ENCODE measurements around the gene DSP. TPM values are rescaled to one million over a fixed set of nuclear protein-coding genes. Genes with fewer than 3 reads are reported as not detected.

Gene DSP
- total and polyA plus RNA-seq, 2 experiments from 2014 or later: 16.8 to 43.7 TPM

DNA sequence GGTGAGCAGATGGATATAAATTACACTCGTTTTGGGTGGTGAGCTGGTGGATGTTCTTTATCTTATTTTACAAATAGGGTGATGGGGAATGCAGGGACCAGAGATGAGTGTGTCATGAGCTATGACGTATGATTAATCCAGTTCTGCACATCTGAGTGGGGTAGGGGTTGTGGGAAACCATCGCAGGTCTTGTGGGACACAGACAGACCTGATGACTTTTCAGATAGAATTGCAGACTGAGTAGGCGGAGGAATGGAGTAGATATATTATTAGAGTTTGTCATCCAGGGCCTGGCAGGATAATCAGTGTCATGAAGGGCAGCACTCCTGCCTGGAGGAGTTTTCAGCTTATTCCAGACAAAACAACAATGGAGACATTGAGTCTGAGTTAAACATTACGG lies 12.9 kb upstream of the DSP start (continued):
- TF ChIP-seq, protein P1, sequence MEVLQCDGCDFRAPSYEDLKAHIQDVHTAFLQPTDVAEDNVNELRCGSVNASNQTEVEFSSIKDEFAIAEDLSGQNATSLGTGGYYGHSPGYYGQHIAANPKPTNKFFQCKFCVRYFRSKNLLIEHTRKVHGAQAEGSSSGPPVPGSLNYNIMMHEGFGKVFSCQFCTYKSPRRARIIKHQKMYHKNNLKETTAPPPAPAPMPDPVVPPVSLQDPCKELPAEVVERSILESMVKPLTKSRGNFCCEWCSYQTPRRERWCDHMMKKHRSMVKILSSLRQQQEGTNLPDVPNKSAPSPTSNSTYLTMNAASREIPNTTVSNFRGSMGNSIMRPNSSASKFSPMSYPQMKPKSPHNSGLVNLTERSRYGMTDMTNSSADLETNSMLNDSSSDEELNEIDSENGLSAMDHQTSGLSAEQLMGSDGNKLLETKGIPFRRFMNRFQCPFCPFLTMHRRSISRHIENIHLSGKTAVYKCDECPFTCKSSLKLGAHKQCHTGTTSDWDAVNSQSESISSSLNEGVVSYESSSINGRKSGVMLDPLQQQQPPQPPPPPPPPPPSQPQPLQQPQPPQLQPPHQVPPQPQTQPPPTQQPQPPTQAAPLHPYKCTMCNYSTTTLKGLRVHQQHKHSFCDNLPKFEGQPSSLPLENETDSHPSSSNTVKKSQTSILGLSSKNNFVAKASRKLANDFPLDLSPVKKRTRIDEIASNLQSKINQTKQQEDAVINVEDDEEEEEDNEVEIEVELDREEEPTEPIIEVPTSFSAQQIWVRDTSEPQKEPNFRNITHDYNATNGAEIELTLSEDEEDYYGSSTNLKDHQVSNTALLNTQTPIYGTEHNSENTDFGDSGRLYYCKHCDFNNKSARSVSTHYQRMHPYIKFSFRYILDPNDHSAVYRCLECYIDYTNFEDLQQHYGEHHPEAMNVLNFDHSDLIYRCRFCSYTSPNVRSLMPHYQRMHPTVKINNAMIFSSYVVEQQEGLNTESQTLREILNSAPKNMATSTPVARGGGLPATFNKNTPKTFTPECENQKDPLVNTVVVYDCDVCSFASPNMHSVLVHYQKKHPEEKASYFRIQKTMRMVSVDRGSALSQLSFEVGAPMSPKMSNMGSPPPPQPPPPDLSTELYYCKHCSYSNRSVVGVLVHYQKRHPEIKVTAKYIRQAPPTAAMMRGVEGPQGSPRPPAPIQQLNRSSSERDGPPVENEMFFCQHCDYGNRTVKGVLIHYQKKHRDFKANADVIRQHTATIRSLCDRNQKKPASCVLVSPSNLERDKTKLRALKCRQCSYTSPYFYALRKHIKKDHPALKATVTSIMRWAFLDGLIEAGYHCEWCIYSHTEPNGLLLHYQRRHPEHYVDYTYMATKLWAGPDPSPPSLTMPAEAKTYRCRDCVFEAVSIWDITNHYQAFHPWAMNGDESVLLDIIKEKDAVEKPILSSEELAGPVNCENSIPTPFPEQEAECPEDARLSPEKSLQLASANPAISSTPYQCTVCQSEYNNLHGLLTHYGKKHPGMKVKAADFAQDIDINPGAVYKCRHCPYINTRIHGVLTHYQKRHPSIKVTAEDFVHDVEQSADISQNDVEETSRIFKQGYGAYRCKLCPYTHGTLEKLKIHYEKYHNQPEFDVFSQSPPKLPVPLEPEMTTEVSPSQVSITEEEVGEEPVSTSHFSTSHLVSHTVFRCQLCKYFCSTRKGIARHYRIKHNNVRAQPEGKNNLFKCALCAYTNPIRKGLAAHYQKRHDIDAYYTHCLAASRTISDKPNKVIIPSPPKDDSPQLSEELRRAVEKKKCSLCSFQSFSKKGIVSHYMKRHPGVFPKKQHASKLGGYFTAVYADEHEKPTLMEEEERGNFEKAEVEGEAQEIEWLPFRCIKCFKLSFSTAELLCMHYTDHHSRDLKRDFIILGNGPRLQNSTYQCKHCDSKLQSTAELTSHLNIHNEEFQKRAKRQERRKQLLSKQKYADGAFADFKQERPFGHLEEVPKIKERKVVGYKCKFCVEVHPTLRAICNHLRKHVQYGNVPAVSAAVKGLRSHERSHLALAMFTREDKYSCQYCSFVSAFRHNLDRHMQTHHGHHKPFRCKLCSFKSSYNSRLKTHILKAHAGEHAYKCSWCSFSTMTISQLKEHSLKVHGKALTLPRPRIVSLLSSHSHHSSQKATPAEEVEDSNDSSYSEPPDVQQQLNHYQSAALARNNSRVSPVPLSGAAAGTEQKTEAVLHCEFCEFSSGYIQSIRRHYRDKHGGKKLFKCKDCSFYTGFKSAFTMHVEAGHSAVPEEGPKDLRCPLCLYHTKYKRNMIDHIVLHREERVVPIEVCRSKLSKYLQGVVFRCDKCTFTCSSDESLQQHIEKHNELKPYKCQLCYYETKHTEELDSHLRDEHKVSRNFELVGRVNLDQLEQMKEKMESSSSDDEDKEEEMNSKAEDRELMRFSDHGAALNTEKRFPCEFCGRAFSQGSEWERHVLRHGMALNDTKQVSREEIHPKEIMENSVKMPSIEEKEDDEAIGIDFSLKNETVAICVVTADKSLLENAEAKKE (CRISPR knock-in tag; IDR thresholded peaks at IDR 0.05): no peak

DNA sequence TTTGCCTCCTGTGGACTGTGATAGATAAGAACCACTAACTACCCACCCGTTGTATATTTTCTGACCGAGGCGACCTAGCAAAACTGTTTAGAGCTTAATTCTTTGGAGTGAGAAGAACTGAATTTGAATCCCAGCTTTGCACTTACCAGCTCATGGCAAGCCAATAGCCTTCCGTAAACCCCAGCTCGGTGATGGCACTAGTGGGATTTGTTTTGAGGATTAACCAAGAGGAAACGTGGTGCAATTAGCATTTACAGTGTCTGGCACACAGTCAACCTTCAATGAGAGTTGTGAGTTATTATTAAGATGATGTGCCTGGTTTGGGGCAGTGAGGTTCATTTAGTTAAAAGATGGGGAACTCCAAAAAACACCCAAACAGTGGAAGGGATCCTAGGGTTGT lies 12.3 kb upstream of the DSP start:
- TF ChIP-seq EZH2 (IDR thresholded peaks at IDR 0.05; ENCODE audit: low read depth, unreplicated experiment) (no peak), NANOG (IDR thresholded peaks at IDR 0.05; ENCODE audit: borderline replicate concordance) (no peak)
- Histone ChIP-seq H3K4me2 (no peak overlapping the region), H3F3A (replicated peaks; ENCODE audit: low read depth) (no peaks in the 10 kb centered on the region), H3K36me3 (ENCODE audit: insufficient read depth) (no peaks in the 10 kb centered on the region), H3K27me3 (ENCODE audit: insufficient read depth) (no peaks in the 10 kb centered on the region), H3K27ac (ENCODE audit: low read depth) (no peak overlapping the region), H3K79me2 (replicated peaks; ENCODE audit: insufficient read depth) (no peaks in the 10 kb centered on the region), H2AFZ (no peak overlapping the region), H4K20me1 (replicated peaks; ENCODE audit: insufficient read depth) (no peaks in the 10 kb centered on the region), H3K4me3 (no peak overlapping the region), H3K4me1 (ENCODE audit: insufficient read depth) (peaks cover 15% of the 10 kb centered on the region), H3K9me2 (ENCODE audit: insufficient read depth) (no peaks in the 10 kb centered on the region)
- H3K9me3 Mint-ChIP-seq: no peaks in the 10 kb centered on the region
- no peaks in the 10 kb centered on the region for H3K36me3 Mint-ChIP-seq (ENCODE audit: low read depth)
- peaks cover 30% of the 10 kb centered on the region for H3K4me1 Mint-ChIP-seq
- DNase-seq (ENCODE audit: low spot score) (no peak), ATAC-seq (no peak)
- peaks cover 2% of the 10 kb centered on the region for H3K27me3 Mint-ChIP-seq (ENCODE audit: insufficient read depth, low read depth, poor library complexity)
- no peak overlapping the region for H3K4me3 Mint-ChIP-seq
- H3K27ac Mint-ChIP-seq: no peak overlapping the region

DNA sequence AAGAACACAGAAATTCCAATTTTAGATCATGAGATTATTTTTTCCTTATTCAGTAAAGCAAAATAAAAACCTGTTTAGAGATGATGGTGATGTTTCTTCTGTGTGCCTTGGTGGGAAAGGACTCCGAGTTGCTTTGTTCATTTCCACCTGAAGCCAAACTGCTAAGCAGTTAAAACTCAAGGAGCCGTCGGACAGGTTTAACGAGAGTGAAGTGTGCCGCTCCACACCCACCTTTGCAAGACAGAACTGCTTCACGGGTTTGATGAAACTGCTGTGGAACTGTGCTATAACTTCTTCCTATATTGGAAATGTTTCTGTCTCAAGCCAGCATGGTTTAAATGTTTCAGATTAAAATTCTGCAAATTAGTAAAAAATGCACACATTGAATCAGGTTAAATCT lies 9.2 kb upstream of the DSP start:
- peak overlapping the region; percentile 30 for H3K4me2 ChIP-seq
- H2AFZ ChIP-seq: no peak overlapping the region
- Mint-ChIP-seq H3K4me3 (peak overlapping the region; percentile 54; the same call in 1 of the 3 replicates), H3K4me1 (peaks cover 16% of the 10 kb centered on the region; the same call in 2 of the 3 replicates), H3K27me3 (ENCODE audit: insufficient read depth, low read depth, poor library complexity) (peaks cover 2% of the 10 kb centered on the region), H3K9me3 (no peaks in the 10 kb centered on the region), H3K27ac (no peak overlapping the region; the same call in 1 of the 2 replicates), H3K36me3 (ENCODE audit: low read depth) (no peaks in the 10 kb centered on the region)
- H4K20me1 ChIP-seq (replicated peaks; ENCODE audit: insufficient read depth): no peaks in the 10 kb centered on the region
- DNase-seq (ENCODE audit: low spot score) (peak; percentile 61), ATAC-seq (peak; percentile 87)
- no peaks in the 10 kb centered on the region for H3K36me3 ChIP-seq (ENCODE audit: insufficient read depth)
- 0 out of 2 replicates have a peak overlapping the region, but pooled peaks have one; percentile 21 for H3K4me3 ChIP-seq
- no peaks in the 10 kb centered on the region for H3F3A ChIP-seq (replicated peaks; ENCODE audit: low read depth)
- no peaks in the 10 kb centered on the region for H3K9me2 ChIP-seq (ENCODE audit: insufficient read depth)
- no peaks in the 10 kb centered on the region for H3K79me2 ChIP-seq (replicated peaks; ENCODE audit: insufficient read depth)
- H3K27me3 ChIP-seq (ENCODE audit: insufficient read depth): 0 out of 2 replicates have a peak, but pooled peaks cover under 1% of the 10 kb centered on the region
- peaks cover 10% of the 10 kb centered on the region for H3K4me1 ChIP-seq (ENCODE audit: insufficient read depth)
- no peak overlapping the region for H3K27ac ChIP-seq (ENCODE audit: low read depth)
- TF ChIP-seq ZNF114 (CRISPR knock-in tag; IDR thresholded peaks at IDR 0.05): no peak
- TF ChIP-seq NANOG (IDR thresholded peaks at IDR 0.05; ENCODE audit: borderline replicate concordance): no peak
- TF ChIP-seq, protein P1 (CRISPR knock-in tag; IDR thresholded peaks at IDR 0.05): no peak

Data from GM23338 (cell line).